ENCODE data around the gene UNK.

The UNK gene, protein sequence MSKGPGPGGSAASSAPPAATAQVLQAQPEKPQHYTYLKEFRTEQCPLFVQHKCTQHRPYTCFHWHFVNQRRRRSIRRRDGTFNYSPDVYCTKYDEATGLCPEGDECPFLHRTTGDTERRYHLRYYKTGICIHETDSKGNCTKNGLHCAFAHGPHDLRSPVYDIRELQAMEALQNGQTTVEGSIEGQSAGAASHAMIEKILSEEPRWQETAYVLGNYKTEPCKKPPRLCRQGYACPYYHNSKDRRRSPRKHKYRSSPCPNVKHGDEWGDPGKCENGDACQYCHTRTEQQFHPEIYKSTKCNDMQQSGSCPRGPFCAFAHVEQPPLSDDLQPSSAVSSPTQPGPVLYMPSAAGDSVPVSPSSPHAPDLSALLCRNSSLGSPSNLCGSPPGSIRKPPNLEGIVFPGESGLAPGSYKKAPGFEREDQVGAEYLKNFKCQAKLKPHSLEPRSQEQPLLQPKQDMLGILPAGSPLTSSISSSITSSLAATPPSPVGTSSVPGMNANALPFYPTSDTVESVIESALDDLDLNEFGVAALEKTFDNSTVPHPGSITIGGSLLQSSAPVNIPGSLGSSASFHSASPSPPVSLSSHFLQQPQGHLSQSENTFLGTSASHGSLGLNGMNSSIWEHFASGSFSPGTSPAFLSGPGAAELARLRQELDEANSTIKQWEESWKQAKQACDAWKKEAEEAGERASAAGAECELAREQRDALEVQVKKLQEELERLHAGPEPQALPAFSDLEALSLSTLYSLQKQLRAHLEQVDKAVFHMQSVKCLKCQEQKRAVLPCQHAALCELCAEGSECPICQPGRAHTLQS

DNA sequence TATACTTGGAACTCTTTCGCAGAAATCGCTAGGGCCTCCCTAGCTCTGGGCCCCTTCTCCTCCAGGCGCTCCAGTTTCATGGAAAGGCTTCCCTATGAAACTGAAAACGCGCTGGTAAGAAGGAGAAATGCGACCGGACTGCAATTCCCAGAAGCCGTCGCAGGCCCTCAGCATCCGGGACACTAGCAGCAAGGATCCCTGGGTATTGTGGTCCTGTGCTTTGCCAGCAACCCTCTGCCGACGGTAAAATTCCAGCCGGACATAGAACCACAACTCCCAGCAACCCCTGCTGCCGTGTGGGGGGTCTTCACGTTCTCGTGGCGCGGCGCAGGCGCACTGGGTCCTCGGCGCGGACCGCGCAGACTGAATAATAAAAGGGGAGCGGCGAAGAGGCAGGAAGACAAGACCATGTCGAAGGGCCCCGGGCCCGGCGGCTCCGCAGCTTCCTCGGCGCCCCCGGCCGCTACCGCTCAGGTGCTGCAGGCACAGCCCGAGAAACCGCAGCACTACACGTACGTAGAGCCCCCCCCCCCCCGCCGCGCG, at the start of gene UNK:
Gene UNK, plus strand, starts transcription at position 334 of the 543 bp plus-strand sequence. Its CDS starts 75 bp downstream, at position 409.
- peak within 1 kb of the TSS; percentile 100 for H3K27ac ChIP-seq
- peak within 1 kb of the TSS; percentile 79 for H3K4me3 ChIP-seq (ENCODE audit: low read depth, low read length)
- no peaks in the 10 kb centered on the region for H3K36me3 ChIP-seq (replicated peaks)
- peak; percentile 99 for DNase-seq
- H3K27me3 ChIP-seq (replicated peaks), result no peaks in the 10 kb centered on the region
- TF ChIP-seq, protein P1, sequence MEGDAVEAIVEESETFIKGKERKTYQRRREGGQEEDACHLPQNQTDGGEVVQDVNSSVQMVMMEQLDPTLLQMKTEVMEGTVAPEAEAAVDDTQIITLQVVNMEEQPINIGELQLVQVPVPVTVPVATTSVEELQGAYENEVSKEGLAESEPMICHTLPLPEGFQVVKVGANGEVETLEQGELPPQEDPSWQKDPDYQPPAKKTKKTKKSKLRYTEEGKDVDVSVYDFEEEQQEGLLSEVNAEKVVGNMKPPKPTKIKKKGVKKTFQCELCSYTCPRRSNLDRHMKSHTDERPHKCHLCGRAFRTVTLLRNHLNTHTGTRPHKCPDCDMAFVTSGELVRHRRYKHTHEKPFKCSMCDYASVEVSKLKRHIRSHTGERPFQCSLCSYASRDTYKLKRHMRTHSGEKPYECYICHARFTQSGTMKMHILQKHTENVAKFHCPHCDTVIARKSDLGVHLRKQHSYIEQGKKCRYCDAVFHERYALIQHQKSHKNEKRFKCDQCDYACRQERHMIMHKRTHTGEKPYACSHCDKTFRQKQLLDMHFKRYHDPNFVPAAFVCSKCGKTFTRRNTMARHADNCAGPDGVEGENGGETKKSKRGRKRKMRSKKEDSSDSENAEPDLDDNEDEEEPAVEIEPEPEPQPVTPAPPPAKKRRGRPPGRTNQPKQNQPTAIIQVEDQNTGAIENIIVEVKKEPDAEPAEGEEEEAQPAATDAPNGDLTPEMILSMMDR (IDR thresholded peaks at IDR 0.05; ENCODE audit: low read depth, low read length, missing control alignments), result no peak
- in situ Hi-C loops (cut with HindIII; ENCODE audit: low pct_ligation_motif_present, low sequenced_read_pairs), result no loop called here

DNA sequence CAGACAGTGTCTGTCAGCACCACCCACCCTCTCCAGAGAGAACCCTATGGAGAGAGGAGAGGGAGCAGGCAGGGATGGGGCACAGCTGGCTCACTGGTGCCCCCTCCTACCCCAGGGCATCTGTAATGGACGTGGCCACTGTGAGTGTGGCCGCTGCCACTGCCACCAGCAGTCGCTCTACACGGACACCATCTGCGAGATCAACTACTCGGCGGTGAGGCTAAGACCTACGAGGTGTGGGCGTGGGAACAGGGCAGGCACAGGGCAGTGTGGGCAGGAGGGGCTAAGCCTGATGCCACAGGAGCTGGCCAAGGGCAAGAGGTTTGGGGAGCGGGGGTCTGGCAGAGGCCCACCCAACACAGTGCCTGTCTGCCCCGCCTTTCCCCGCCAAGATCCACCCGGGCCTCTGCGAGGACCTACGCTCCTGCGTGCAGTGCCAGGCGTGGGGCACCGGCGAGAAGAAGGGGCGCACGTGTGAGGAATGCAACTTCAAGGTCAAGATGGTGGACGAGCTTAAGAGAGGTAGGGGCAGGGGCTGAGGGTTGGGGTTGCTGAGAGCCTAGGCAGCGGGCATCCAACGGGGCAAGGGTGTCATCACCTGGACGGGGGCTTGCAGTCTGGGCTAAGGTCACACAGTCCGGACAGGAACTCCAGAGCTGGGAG, 48.3 kb upstream of the UNK start:
- no peaks in the 10 kb centered on the region for H3K27me3 ChIP-seq (replicated peaks)
- no peaks in the 10 kb centered on the region for H3K36me3 ChIP-seq (replicated peaks)
- in situ Hi-C loops (cut with HindIII; ENCODE audit: low pct_ligation_motif_present, low sequenced_read_pairs), result no loop called here
- no peak overlapping the region for H3K27ac ChIP-seq
- TF ChIP-seq, protein P1 (IDR thresholded peaks at IDR 0.05; ENCODE audit: low read depth, low read length, missing control alignments), result no peak
- H3K4me3 ChIP-seq (ENCODE audit: low read depth, low read length), result no peak overlapping the region
- DNase-seq, result no peak

DNA sequence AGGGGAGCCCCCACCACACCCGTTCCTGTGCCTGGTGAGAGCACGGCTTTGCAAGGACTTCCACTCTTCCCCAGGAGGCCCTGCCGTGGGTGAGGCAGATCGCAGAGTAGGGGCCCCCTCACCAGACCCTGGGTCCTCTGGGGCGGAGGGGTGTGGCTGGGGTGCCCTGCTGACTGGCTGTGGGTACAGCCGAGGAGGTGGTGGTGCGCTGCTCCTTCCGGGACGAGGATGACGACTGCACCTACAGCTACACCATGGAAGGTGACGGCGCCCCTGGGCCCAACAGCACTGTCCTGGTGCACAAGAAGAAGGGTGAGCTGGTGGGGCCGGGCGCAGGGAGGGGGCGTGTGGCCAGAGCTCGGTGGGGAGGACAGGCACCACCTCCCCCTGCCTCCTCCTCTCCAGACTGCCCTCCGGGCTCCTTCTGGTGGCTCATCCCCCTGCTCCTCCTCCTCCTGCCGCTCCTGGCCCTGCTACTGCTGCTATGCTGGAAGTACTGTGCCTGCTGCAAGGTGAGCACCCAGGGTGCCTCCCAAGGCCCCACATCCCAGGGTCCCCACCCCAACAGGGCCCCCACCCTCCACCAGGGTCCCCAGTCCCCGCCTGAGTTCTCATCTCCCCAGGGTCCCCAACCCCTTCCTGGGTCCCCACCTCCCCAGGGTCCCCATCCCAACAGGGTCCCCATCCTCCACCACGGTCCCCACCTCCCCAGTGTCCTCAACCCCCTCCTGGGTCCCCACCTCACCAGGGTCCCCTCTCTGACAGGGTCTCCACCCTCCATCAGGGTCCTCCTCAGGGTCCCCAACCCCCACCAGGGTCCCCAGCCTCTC, 47.3 kb upstream of the UNK start:
- Histone ChIP-seq H3K36me3 (replicated peaks) (no peaks in the 10 kb centered on the region), H3K27ac (no peak overlapping the region), H3K27me3 (replicated peaks) (no peaks in the 10 kb centered on the region), H3K4me3 (ENCODE audit: low read depth, low read length) (no peak overlapping the region)
- no peak for DNase-seq
- TF ChIP-seq, protein P1 (IDR thresholded peaks at IDR 0.05; ENCODE audit: low read depth, low read length, missing control alignments), result no peak
- in situ Hi-C loops (cut with HindIII; ENCODE audit: low pct_ligation_motif_present, low sequenced_read_pairs), result no loop called here

DNA sequence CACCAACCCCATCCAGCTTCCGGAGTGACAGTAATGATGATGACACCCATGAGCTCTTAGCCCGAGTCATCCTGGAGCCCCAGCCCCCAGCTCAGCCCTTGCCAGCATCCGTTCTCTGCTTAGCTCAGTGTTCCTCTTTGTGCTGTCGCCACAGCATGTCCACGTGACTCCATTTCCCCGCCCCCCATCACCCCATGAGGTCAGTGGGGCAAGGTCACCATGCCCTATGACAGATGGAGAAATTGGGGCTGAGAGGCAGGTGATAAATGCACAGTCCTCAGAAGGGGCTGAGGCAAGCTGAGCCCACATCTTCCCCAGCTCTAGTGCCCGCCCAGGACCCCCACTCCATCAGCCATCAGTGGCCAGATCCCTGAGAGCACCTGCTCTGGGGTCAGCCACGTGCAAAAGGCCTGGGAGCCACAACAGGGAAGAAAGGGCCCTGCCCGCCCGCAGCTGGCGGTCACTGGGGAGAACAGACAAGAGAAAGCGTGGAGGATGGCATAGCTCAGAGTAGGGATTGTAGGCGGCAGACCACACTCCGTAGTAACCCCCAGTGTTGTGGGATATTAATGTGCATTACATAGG, 46.3 kb upstream of the UNK start:
- peak; percentile 18 for DNase-seq
- no peaks in the 10 kb centered on the region for H3K27me3 ChIP-seq (replicated peaks)
- no peak overlapping the region for H3K4me3 ChIP-seq (ENCODE audit: low read depth, low read length)
- H3K27ac ChIP-seq, result no peak overlapping the region
- in situ Hi-C loops (cut with HindIII; ENCODE audit: low pct_ligation_motif_present, low sequenced_read_pairs), result no loop called here
- H3K36me3 ChIP-seq (replicated peaks), result no peaks in the 10 kb centered on the region
- TF ChIP-seq, protein P1 (IDR thresholded peaks at IDR 0.05; ENCODE audit: low read depth, low read length, missing control alignments), result no peak

DNA sequence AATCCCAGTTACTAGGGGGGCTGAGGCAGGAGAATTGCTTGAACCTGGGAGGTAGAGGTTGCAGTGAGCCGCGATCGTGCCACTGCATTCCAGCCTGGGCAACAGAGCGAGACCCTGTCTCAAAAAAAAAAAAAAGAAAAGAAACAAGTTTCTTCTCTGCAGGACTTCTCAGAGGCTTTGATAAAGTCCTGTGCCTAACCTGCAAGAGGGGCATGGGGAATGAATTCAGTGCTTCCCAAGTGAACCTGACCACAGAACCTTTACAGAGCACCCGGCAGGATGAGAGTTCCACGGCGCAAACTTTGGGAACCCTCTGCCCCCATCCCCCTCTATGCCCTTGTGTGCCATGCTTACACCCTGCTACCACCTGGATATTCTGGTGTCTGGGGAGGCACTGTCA, 45.4 kb upstream of the UNK start:
- no peak for DNase-seq
- TF ChIP-seq, protein P1 (IDR thresholded peaks at IDR 0.05; ENCODE audit: low read depth, low read length, missing control alignments), result no peak
- H3K36me3 ChIP-seq (replicated peaks), result no peaks in the 10 kb centered on the region
- no peak overlapping the region for H3K4me3 ChIP-seq (ENCODE audit: low read depth, low read length)
- H3K27ac ChIP-seq, result no peak overlapping the region
- in situ Hi-C loops (cut with HindIII; ENCODE audit: low pct_ligation_motif_present, low sequenced_read_pairs), result no loop called here
- no peaks in the 10 kb centered on the region for H3K27me3 ChIP-seq (replicated peaks)
